ENCODE results near the gene LCA5L.

Gene LCA5L

DNA sequence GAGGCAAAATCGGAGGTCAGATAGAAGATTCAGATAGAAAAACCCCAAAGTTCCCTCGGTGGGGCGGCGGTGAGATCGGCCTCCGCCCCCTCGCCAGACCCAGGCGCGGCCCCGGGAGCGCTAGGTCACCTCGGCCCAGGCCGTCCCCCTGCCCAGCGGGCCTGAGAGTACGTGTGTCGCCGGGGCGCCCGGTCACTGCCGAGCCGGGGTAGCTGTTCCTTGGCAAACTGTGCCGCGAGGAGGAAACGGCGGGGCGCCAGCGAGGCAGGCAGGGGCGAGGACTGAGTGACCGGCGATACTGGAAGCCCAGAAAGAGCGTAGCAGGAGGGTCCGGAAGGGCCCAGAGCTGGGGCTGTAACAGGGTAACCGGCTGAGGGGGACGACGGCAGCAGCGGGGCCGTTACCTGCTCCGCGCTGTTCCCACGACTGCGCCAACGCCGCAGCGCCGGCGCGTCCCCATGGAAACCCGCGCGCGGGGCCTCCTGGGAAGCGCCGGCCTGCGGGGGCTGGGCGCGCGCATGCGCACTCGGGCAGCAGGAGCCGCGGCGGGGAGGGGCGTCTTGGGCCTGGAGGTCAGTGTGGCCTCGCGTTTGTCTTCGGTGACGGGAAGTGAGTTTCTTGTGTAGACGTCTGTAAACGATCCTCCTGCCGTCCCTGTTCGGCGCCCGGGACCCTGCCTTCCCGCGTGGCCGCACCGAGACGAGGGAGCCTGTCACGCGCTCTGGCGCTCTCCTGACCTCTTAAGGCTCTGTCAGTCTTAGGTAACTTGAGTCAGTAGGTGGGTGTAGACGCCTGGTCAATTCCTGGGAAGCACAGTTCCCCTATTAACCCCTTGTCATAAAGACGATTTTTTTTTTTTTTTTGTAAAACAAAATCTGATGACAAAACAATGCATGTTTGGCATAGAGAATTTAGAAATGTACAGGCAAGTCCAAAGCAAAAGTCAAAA is at the start of gene LCA5L:
LCA5L (minus strand) TSS at position 458 of the 949 bp plus-strand sequence. CDS start 17,285 bp downstream, outside the sequence.
- FAIRE-seq: no peak

DNA sequence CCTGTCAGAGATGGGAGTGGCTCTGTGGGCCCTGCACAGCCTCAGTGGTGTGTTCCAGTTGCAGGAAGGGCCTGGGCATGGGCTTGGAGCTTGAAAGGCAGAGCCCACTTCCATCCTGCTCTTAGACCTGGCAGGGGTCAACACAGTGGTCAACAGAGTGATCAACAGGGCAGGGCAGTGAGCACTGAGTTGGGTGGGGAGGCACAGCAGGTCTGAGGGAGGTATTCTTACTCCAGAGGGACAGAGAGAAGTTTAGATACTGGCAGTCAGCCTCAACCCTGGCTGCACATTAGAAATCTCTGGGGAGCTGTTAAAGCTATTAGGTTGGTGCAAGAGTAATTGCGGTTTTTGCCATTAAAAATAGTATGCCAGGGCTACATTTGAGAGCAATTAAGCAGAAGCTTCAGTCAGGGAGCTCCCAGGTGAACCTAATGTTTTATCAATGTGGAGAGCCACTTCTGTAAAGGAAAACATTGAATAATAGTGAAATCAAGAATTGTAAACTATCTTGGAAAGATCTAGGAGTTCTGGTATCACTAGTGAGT is 43.9 kb upstream of the LCA5L start:
- FAIRE-seq: no peak

DNA sequence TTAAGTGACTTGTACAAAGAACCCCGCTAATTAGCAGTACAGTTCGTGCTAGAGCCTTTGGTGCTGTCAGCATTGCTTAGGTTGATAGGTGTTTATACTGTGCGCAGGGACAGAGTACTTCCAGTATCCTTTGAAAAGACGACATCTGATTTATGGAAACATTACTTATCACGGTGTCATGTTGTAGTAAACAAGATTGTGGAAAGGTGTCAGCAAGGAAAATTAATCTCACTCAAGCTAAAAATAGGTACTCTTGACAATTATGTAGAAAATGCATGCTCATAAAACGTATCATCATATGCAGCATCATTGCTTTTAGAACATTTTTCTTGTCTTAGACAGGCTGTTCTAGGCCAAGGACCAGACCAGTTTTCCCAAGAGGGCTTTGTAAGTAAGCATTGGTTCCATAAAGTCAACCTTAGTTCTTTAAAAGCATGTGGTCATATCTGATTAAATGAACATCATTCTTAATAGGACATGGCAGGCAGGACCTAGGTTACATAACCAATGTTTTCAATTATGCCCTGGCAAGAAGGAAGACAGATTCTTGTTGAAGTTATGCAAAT is 39.2 kb upstream of the LCA5L start:
- FAIRE-seq: no peak

DNA sequence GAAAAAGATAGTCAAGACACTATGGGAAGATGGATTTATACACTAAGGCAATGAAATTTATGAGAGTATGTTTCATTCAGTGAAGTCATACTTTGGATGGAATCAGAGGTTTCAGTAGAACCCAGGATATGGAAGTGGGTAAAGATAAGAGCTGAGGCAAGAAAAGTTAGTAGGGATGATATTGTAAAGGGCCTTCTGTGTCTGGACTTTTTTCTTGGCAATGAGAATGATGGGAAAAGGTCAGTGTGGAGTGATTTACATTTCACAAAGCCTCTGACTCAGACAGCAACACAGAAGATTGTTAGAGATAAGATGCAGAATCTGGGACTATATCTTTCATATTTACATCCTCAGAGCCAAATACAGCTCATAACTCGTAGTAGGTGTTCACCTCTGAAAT is 38.3 kb upstream of the LCA5L start:
- FAIRE-seq: no peak

DNA sequence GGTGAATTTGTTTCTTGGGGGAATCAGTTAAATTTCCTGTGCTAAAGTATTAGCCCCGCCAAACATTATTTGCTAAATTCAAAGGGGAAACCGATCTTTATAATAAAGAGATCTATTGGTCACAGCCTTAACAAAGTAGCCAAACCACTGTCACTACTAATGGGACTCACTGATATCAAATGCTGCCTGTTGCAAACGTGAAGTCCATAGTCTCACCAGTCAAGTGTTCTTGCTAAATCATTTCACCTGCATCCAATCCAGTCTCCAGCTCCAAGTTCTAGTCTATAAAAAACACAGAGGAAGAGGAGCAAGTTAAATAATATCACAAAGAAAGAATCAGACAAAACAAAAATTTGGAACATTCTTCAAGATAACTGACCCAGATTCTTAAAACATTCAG is 36.3 kb upstream of the LCA5L start:
- no peak for FAIRE-seq

- no peak for FAIRE-seq
Measured at GRCh38 chr21:39480271-39480670, 34.7 kb upstream of the LCA5L start.

- no peak for FAIRE-seq
Measured at GRCh38 chr21:39479814-39480182, 34.2 kb upstream of the LCA5L start.

DNA sequence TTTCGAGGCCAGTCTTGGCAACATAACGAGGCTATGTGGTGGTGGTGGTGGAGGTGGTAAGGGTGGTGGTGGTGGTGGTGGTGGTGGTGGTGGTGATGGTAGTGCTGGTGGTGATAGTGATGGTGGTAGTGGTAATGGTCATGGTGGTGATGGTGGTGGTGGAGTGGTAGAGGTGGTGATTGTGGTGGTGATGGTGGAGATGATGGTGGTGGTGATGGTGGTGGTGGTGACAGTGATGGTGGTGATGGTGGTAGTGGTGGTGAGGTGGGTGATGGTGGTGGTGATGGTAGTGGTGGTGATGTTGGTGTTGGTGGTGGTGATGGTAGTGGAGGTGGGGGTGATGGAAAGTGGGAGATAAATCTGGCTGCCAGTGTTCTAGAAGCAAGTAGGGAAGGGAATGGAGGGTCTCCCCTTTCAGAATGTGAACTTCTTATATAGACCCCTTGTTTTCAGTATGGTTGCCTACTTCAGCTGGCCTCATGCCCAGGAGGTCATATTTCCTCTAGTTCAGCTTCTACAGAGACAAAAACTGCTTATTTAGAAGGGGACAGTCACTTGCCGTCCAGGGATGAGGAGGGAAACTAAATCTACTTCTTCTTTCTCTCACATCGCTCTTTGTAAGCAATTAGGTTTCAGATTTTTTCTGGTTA is 33.7 kb upstream of the LCA5L start:
- no peak for FAIRE-seq

DNA sequence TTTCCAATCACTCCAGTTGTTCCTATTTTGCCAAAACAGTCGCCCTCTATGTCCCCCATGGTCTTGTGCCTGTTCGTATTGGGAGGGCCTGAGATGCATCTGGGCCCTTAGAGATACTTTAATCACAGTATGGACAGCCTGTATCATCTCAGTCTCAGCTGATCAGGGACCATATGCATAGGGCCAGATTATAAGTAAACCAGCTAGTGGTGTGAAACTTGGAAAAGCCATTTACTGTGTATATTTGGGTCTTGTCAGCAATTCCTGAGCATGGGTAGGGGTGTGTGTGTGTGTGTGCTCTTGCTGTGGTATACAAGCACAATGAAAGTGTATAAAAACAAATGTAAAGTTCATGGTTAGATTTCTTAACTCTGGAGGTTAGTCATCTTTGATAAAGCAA is 29.0 kb upstream of the LCA5L start:
- FAIRE-seq: no peak

GRCh38 chr21:39472786-39473185 is 27.2 kb upstream of the LCA5L start:
- no peak for FAIRE-seq

- no peak for FAIRE-seq
Measured at GRCh38 chr21:39471598-39471997, 26.0 kb upstream of the LCA5L start.

DNA sequence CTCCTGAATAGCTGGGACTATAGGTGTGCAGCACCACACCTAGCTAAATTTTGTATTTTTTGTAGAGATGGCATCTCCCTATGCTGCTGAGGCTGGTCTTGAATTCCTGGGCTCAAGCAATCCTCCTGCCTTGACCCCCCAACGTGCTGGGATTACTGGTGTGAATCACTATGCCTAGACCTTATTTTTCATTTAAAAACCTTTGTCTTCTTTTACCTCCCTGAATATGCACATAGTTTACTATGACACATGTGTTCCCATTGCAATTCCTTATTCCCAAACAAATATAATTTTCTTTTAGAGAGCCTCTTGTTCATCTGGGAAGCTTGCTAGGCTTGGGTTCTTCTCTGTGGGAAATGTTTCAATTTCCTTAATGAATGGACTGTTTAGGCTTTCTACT is 23.0 kb upstream of the LCA5L start:
- no peak for FAIRE-seq

DNA sequence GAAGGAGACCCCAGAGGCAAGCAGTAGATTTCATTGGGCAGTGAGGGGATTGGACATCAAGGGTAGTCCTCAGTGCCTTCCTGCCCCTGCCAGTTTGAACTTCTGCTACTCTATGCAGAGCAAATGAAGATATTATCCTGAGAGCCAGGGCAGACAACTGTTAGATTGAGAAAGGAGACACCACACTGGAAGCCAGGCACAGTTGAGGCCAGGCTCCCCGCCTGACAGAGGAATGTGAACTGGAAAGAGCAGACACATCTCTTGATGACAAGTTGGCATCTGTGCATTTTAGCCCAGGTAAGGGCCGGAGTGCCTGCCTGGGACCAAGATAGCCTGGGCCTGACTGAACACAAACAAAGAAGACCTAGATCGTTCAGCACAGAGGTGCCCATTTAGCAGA is 22.2 kb upstream of the LCA5L start:
- FAIRE-seq: no peak

DNA sequence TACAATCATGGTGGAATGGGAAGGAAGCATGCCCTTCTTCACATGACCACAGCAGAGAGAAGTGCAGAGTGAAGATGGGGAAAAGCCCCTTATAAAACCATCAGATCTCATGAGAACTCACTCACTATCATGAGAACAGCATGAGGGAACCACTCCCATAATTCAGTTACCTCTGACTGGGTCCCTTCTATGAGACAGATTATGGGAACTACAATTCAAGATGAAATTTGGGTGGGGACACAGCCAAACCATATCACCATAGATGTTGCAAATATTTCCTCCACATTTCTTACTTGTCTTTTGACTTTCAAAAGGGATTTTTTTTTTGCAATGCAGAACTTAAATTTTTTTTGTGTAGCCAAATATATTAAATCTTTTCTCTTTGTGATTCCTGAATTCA is 21.0 kb upstream of the LCA5L start:
- no peak for FAIRE-seq

DNA sequence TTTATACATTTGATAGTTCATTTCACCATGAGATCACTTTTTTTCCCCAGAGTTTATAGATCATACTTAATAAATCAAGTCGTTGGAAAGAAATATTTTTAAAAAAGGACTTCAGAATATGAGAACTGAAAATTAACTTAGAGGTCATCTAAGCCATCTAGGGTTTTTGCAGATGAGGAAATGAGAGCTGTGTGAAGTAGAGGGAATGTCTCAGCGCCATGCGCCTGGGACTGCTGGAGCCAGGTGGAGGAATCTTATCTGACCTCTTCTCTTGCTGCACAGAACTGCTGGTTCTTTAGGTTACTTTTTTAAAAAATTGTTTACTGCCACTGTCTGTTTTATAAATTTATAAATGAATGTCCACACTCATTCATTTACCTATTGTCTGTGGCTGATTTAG is 17.7 kb upstream of the LCA5L start:
- FAIRE-seq: no peak

GRCh38 chr21:39461419-39461818 is 15.8 kb upstream of the LCA5L start:
- no peak for FAIRE-seq

DNA sequence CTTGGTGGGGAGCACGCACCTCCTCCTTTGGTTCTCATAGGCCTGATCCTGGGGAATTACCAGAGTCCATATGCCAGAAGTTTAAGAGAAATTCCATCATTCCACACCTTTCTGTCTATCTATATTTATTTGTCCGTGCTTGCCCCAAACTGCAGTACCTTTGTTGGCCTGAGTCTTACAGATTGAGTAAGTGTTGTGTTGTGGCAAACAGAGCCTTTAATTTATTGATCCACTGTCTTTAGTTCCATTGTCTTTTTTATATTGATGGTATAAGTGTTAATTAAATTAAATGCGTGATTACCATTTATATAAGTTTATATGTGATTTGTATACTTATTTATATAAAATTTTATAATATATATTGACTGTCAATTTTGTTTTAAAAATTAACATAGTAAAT is 11.1 kb upstream of the LCA5L start:
- FAIRE-seq: no peak

GRCh38 chr21:39454949-39455668 is 9.5 kb upstream of the LCA5L start:
- no peak for FAIRE-seq

DNA sequence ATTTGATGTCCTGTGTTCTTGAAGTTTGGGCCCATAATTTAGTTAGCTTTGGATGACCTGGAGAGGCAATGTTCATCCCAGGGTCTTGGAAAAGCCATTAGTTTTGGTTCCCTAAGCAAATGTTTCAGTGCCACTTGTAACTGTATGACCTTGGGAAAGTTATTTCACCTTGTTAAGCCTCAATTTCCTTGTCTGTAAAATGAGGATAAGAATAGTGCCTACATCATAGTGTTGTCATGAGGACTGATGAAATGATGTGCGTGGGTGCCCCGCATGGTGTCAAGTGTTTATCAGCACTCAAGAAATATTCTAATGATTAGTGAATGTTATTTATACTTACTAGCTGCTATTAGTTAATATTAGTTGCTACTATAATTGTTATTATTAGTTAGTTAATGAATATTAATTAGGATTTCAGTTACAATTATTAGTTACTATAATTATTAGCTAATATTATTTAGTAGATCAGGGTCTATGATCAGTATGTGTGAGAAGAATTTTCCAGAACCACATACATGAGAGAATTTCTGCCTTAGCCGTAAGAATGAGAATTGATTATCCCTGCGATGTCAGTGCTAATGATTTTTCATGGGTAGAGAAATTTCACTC is 8.1 kb upstream of the LCA5L start:
- FAIRE-seq: no peak

DNA sequence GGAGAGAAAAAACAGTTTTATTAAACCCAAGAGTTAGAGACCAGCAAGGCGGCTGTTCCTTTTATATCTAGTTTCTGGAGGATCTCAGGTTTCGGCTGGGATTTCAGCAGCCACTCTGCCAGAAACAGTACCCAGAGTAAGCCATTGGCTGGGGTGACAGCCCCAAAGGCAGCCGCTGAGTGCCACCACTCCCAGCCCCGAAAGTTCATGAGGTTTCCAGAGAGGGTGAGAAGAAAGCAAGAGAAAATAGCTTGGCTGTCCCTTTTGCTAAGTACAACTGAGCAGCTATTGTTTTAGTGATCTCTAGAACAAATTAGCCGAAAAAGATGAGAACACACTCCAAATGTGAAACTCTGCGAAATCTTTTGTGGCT is 7.4 kb upstream of the LCA5L start:
- no peak for FAIRE-seq

DNA sequence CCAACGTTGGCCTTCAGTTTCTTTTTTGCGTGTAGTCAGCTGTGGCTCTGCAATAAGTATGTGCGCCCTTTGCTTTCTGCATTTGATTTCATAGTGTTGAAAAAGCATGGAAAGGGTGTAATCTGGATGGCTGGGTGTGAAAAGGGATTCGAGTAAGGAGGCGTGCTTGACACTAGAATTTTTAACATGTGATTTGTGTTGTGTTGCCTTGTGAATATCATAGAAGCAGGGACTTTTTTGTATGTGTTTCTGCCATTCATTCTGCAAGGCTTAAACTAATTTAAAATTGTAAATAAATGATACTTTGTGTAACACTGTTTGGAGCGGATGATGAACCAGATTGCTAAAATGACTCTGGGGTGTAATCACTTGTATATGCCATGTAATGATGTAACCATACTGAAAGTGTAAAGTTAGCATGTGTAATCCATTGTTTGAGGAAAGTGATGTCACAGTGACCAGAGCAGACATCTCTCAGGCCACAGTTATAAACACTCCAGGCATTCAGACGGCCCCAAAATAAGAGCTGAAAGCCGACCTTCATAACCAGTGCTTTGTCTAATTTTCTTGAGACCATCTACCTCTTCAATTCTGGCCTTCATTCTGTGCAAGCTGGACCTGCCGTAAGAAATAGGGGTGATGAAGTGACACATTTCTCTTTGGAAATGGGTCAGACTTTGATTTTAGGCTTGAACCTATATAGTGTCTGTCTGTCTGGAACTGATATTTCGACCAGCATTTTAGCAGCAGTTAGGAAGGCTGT is 6.8 kb upstream of the LCA5L start:
- FAIRE-seq: no peak
